Measurements from ENCODE around the gene CTCF. TPM values are rescaled to one million over a fixed set of nuclear protein-coding genes. Genes with fewer than 3 reads are reported as not detected.

The CTCF gene
- total RNA-seq, 1 donor from 2014 or later = 36.0 TPM

DNA sequence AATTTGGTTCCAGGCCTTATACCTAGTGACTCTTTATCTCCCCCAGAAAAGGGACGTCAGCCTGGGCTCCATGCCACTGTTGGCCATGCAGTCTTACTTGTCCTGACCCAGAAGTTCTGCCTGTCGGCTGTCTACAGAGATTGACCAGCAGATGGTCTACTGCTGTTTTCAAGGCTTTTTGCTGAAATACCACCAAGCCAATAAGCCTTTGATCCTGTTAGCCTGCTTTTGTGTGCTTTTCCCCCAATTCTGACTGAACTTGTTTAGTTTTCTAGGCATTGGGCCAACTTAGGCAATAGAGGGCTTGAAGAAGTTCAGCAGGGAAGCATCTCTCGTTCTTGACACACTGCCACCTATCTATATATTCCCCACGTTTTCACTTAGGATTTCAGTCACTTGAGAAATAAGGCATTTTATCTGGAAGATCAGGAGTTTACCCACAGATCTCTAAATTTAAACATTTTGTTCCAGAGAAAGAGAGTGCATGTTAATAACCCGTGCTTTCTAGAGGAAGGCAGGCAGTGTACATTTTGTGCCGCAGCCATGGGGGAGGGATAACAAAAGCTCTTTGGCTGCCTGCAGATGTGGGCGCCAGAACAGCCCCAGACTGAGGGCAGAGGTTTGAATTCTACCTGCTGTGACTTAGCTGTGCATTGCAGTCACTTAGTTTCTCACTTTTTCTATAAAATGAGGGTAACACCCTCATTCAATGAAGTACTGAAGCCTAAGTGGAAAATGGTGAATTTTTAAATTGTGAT lies 70.3 kb downstream of the CTCF start:
- Histone ChIP-seq H3K27ac (no peak overlapping the region), H3K9me3 (no peaks in the 10 kb centered on the region), H3K4me3 (no peak overlapping the region), H3K27me3 (no peaks in the 10 kb centered on the region), H3K36me3 (peaks cover 86% of the 10 kb centered on the region), H3K4me1 (no peaks in the 10 kb centered on the region)
- no peak for DNase-seq
- ATAC-seq = no peak
- intact Hi-C loops (cut with DNase I) = no loop called here
- TF ChIP-seq, protein P1, sequence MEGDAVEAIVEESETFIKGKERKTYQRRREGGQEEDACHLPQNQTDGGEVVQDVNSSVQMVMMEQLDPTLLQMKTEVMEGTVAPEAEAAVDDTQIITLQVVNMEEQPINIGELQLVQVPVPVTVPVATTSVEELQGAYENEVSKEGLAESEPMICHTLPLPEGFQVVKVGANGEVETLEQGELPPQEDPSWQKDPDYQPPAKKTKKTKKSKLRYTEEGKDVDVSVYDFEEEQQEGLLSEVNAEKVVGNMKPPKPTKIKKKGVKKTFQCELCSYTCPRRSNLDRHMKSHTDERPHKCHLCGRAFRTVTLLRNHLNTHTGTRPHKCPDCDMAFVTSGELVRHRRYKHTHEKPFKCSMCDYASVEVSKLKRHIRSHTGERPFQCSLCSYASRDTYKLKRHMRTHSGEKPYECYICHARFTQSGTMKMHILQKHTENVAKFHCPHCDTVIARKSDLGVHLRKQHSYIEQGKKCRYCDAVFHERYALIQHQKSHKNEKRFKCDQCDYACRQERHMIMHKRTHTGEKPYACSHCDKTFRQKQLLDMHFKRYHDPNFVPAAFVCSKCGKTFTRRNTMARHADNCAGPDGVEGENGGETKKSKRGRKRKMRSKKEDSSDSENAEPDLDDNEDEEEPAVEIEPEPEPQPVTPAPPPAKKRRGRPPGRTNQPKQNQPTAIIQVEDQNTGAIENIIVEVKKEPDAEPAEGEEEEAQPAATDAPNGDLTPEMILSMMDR (IDR thresholded peaks at IDR 0.05) = no peak

DNA sequence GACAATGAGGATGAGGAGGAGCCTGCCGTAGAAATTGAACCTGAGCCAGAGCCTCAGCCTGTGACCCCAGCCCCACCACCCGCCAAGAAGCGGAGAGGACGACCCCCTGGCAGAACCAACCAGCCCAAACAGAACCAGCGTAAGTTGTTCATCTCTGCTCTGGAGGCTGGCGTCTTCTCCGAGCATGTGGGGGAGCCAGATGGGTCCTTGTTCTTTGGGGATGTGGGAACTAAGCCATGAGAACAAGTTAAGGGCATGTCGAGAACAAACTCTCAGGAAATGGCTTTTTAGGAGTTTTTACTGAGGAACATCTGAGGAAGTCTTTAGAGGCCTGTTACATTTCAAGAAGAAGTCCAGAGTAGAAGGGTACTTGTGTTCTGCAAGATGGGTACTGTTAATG lies 74.4 kb downstream of the CTCF start:
- DNase-seq (peak; percentile 26), ATAC-seq (no peak)
- Histone ChIP-seq H3K36me3 (peaks cover 63% of the 10 kb centered on the region), H3K27me3 (no peaks in the 10 kb centered on the region), H3K4me3 (no peak overlapping the region), H3K4me1 (no peaks in the 10 kb centered on the region), H3K9me3 (no peaks in the 10 kb centered on the region), H3K27ac (no peak overlapping the region)
- TF ChIP-seq, protein P1 (IDR thresholded peaks at IDR 0.05) = no peak
- intact Hi-C loops (cut with DNase I) = no loop called here

- intact Hi-C loops (cut with DNase I) = no loop called here
- peak; percentile 16 for DNase-seq
- Histone ChIP-seq H3K4me3 (no peak overlapping the region), H3K4me1 (peaks cover 3% of the 10 kb centered on the region), H3K9me3 (no peaks in the 10 kb centered on the region), H3K27ac (no peak overlapping the region), H3K36me3 (peaks cover 55% of the 10 kb centered on the region), H3K27me3 (no peaks in the 10 kb centered on the region)
- ATAC-seq = no peak
- TF ChIP-seq, protein P1 (IDR thresholded peaks at IDR 0.05) = no peak
These were observed 75.3 kb downstream of the CTCF start for GRCh38 chr16:67637625-67638024.

- H3K4me3 ChIP-seq = no peak overlapping the region
- H3K27me3 ChIP-seq = peaks cover 10% of the 10 kb centered on the region
- DNase-seq (peak; percentile 81), ATAC-seq (peak; percentile 62)
- intact Hi-C loops (cut with DNase I) = no loop called here
- no peaks in the 10 kb centered on the region for H3K9me3 ChIP-seq
- peak overlapping the region; percentile 24 for H3K27ac ChIP-seq
- peaks cover 22% of the 10 kb centered on the region for H3K36me3 ChIP-seq
- H3K4me1 ChIP-seq = peaks cover 7% of the 10 kb centered on the region
- TF ChIP-seq, protein P1 (IDR thresholded peaks at IDR 0.05) = no peak
These were observed 79.7 kb downstream of the CTCF start for GRCh38 chr16:67641779-67642708.

GRCh38 chr16:67644038-67644437 lies 81.7 kb downstream of the CTCF start:
- intact Hi-C loops (cut with DNase I) = no loop called here
- Histone ChIP-seq H3K27me3 (peaks cover 15% of the 10 kb centered on the region), H3K36me3 (peaks cover 2% of the 10 kb centered on the region), H3K27ac (no peak overlapping the region), H3K4me1 (peaks cover 7% of the 10 kb centered on the region), H3K9me3 (no peaks in the 10 kb centered on the region), H3K4me3 (no peak overlapping the region)
- DNase-seq (no peak), ATAC-seq (no peak)
- TF ChIP-seq, protein P1 (IDR thresholded peaks at IDR 0.05) = no peak

Measured in upper lobe of right lung (tissue), 1 donor.